ENCODE data around the gene TMEM94.
A peak's percentile ranks its signal among the peaks of the same experiment; 100 is the strongest.

The TMEM94 gene

DNA sequence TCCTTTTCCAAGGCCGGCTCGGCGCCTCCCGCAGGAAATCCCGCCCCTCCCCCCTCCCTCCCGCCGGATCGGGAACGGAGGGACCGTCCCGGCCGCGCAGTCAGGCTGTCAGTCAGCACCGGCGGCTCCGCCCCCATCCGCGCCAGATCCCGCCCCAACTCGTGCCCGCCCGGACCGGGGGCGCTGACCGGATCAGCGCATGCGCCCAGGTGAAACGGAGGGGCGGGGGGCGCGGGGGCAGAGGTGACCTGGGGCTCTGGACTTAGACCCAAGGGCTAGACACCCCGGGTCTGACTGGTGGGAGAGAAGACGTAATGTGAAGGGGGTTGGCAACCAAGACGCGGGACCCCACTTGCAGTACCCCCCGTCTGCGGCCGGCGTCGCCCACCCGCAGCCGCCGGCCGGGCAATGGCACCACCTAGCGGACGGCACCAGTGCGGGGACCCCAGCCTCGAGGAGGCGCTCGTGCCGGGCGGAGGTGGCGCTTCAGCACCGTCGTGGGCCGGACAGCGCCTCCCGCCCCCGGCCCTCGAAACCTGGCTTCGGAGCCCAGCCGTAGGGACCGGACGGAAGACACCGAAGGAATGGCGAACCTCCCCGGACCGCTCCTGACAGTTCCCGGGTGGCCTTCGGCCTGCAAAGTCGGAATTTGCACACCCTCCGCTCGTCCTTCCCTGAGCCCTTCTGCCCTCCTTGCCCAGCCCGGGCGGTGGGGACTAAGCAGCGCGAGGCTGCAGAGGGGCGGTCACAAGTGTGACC, 59.2 kb downstream of the TMEM94 start, which contains the start of gene CASKIN2 (continued):
- TF ChIP-seq KLF1 (tag by site-specific recombination; IDR thresholded peaks at IDR 0.05) (peak; percentile 37; the same call in 1 of the 2 replicates), GFI1B (tag by site-specific recombination; IDR thresholded peaks at IDR 0.05) (no peak; the same call in 1 of the 2 replicates), SETDB1 (IDR thresholded peaks at IDR 0.05; ENCODE audit: insufficient read length, low read length) (no peak), KLF16 (tag by site-specific recombination; IDR thresholded peaks at IDR 0.05) (peak; percentile 75), SALL2 (tag by site-specific recombination; IDR thresholded peaks at IDR 0.05; ENCODE audit: borderline replicate concordance) (no peak), ZNF549 (tag by site-specific recombination; IDR thresholded peaks at IDR 0.05) (no peak), ZNF221 (tag by site-specific recombination; IDR thresholded peaks at IDR 0.05; ENCODE audit: borderline replicate concordance) (no peak), ZNF324 (tag by site-specific recombination; IDR thresholded peaks at IDR 0.05) (peak; percentile 82), ZNF707 (tag by site-specific recombination; IDR thresholded peaks at IDR 0.05) (peak; percentile 24; the same call in 1 of the 2 replicates), SCRT1 (tag by site-specific recombination; IDR thresholded peaks at IDR 0.05; ENCODE audit: borderline replicate concordance) (no peak), ZNF529 (tag by site-specific recombination; IDR thresholded peaks at IDR 0.05; ENCODE audit: insufficient replicate concordance) (no peak), MZF1 (tag by site-specific recombination; IDR thresholded peaks at IDR 0.05; ENCODE audit: borderline replicate concordance) (no peak), MEIS1 (CRISPR knock-in tag; IDR thresholded peaks at IDR 0.05; ENCODE audit: borderline replicate concordance) (no peak), ZNF776 (tag by site-specific recombination; IDR thresholded peaks at IDR 0.05; ENCODE audit: borderline replicate concordance) (no peak), YY2 (tag by site-specific recombination; IDR thresholded peaks at IDR 0.05) (no peak), ZNF16 (tag by site-specific recombination; IDR thresholded peaks at IDR 0.05; ENCODE audit: low read depth) (no peak), KLF9 (tag by site-specific recombination; IDR thresholded peaks at IDR 0.05; ENCODE audit: low read depth) (no peak)
- TF ChIP-seq, protein P1, sequence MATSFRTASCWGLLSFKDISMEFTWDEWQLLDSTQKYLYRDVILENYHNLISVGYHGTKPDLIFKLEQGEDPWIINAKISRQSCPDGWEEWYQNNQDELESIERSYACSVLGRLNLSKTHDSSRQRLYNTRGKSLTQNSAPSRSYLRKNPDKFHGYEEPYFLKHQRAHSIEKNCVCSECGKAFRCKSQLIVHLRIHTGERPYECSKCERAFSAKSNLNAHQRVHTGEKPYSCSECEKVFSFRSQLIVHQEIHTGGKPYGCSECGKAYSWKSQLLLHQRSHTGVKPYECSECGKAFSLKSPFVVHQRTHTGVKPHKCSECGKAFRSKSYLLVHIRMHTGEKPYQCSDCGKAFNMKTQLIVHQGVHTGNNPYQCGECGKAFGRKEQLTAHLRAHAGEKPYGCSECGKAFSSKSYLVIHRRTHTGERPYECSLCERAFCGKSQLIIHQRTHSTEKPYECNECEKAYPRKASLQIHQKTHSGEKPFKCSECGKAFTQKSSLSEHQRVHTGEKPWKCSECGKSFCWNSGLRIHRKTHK (tag by site-specific recombination; IDR thresholded peaks at IDR 0.05), result no peak
- TF ChIP-seq, protein P2, sequence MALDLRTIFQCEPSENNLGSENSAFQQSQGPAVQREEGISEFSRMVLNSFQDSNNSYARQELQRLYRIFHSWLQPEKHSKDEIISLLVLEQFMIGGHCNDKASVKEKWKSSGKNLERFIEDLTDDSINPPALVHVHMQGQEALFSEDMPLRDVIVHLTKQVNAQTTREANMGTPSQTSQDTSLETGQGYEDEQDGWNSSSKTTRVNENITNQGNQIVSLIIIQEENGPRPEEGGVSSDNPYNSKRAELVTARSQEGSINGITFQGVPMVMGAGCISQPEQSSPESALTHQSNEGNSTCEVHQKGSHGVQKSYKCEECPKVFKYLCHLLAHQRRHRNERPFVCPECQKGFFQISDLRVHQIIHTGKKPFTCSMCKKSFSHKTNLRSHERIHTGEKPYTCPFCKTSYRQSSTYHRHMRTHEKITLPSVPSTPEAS (tag by site-specific recombination; IDR thresholded peaks at IDR 0.05), result no peak
- TF ChIP-seq, protein P3, sequence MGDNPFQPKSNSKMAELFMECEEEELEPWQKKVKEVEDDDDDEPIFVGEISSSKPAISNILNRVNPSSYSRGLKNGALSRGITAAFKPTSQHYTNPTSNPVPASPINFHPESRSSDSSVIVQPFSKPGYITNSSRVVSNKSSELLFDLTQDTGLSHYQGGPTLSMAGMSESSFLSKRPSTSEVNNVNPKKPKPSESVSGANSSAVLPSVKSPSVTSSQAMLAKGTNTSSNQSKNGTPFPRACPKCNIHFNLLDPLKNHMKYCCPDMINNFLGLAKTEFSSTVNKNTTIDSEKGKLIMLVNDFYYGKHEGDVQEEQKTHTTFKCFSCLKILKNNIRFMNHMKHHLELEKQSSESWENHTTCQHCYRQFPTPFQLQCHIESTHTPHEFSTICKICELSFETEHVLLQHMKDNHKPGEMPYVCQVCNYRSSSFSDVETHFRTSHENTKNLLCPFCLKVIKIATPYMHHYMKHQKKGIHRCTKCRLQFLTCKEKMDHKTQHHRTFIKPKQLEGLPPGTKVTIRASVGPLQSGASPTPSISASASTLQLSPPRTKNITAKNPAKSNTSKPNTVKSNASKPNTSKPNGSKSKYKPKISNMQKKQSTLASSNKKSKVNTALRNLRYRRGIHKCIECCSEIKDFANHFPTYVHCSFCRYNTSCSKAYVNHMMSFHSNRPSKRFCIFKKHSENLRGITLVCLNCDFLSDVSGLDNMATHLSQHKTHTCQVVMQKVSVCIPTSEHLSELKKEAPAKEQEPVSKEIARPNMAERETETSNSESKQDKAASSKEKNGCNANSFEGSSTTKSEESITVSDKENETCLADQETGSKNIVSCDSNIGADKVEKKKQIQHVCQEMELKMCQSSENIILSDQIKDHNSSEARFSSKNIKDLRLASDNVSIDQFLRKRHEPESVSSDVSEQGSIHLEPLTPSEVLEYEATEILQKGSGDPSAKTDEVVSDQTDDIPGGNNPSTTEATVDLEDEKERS (tag by site-specific recombination; IDR thresholded peaks at IDR 0.05), result no peak
- TF ChIP-seq, protein P4, sequence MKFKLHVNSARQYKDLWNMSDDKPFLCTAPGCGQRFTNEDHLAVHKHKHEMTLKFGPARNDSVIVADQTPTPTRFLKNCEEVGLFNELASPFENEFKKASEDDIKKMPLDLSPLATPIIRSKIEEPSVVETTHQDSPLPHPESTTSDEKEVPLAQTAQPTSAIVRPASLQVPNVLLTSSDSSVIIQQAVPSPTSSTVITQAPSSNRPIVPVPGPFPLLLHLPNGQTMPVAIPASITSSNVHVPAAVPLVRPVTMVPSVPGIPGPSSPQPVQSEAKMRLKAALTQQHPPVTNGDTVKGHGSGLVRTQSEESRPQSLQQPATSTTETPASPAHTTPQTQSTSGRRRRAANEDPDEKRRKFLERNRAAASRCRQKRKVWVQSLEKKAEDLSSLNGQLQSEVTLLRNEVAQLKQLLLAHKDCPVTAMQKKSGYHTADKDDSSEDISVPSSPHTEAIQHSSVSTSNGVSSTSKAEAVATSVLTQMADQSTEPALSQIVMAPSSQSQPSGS (tag by site-specific recombination; IDR thresholded peaks at IDR 0.05; ENCODE audit: low read depth), result no peak
- TF ChIP-seq, protein P5, sequence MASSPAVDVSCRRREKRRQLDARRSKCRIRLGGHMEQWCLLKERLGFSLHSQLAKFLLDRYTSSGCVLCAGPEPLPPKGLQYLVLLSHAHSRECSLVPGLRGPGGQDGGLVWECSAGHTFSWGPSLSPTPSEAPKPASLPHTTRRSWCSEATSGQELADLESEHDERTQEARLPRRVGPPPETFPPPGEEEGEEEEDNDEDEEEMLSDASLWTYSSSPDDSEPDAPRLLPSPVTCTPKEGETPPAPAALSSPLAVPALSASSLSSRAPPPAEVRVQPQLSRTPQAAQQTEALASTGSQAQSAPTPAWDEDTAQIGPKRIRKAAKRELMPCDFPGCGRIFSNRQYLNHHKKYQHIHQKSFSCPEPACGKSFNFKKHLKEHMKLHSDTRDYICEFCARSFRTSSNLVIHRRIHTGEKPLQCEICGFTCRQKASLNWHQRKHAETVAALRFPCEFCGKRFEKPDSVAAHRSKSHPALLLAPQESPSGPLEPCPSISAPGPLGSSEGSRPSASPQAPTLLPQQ (tag by site-specific recombination; IDR thresholded peaks at IDR 0.05), result peak; percentile 34; the same call in 1 of the 2 replicates
- TF ChIP-seq, protein P6, sequence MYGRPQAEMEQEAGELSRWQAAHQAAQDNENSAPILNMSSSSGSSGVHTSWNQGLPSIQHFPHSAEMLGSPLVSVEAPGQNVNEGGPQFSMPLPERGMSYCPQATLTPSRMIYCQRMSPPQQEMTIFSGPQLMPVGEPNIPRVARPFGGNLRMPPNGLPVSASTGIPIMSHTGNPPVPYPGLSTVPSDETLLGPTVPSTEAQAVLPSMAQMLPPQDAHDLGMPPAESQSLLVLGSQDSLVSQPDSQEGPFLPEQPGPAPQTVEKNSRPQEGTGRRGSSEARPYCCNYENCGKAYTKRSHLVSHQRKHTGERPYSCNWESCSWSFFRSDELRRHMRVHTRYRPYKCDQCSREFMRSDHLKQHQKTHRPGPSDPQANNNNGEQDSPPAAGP (tag by site-specific recombination; IDR thresholded peaks at IDR 0.05), result peak; percentile 71; the same call in 1 of the 2 replicates
- TF ChIP-seq, protein P7, sequence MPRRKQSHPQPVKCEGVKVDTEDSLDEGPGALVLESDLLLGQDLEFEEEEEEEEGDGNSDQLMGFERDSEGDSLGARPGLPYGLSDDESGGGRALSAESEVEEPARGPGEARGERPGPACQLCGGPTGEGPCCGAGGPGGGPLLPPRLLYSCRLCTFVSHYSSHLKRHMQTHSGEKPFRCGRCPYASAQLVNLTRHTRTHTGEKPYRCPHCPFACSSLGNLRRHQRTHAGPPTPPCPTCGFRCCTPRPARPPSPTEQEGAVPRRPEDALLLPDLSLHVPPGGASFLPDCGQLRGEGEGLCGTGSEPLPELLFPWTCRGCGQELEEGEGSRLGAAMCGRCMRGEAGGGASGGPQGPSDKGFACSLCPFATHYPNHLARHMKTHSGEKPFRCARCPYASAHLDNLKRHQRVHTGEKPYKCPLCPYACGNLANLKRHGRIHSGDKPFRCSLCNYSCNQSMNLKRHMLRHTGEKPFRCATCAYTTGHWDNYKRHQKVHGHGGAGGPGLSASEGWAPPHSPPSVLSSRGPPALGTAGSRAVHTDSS (tag by site-specific recombination; IDR thresholded peaks at IDR 0.05), result no peak
- TF ChIP-seq, protein P8, sequence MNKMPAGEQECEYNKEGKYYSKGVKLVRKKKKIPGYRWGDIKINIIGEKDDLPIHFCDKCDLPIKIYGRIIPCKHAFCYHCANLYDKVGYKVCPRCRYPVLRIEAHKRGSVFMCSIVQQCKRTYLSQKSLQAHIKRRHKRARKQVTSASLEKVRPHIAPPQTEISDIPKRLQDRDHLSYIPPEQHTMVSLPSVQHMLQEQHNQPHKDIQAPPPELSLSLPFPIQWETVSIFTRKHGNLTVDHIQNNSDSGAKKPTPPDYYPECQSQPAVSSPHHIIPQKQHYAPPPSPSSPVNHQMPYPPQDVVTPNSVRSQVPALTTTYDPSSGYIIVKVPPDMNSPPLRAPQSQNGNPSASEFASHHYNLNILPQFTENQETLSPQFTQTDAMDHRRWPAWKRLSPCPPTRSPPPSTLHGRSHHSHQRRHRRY (tag by site-specific recombination; IDR thresholded peaks at IDR 0.05), result no peak
